ENCODE results near the gene CELF3. TPM values are rescaled to one million over a fixed set of nuclear protein-coding genes. Genes with fewer than 3 reads are reported as not detected.
"Not testable (repeated sequence)": the region's sequence is repeated elsewhere in the genome, so short reads cannot be mapped to it uniquely, and the experiment has no call there.

CELF3 gene
- total RNA-seq, 4 donors from 2014 or later, result 1.3 to 2.7 (median 1.6) TPM; not detected in 1

GRCh38 chr1:151692226-151692625 lies 24.4 kb downstream of the CELF3 start:
- in situ Hi-C loops (cut with MboI; ENCODE audit: low pct_ligation_motif_present in 1 of 4, low pct_unique_long_range_greater_than_20kb in 1 of 4, low sequenced_read_pairs in 3 of 4), result no loop called here
- WGBS, 2 donors (ENCODE audit: low coverage in 1 of 2), result 82 to 100% methylated on average over 1 to 3 of the region's 3 CpGs
- DNase-seq, result no peak
- peaks cover 0 to 21% (median 5%) of the 10 kb centered on the region in 4 donors for H3K36me3 ChIP-seq
- TF ChIP-seq POLR2A (IDR thresholded peaks at IDR 0.05) (no peak), POLR2AphosphoS5 (IDR thresholded peaks at IDR 0.05) (no peak), EP300 (IDR thresholded peaks at IDR 0.05; ENCODE audit: low read depth) (no peak)
- TF ChIP-seq, protein P1, sequence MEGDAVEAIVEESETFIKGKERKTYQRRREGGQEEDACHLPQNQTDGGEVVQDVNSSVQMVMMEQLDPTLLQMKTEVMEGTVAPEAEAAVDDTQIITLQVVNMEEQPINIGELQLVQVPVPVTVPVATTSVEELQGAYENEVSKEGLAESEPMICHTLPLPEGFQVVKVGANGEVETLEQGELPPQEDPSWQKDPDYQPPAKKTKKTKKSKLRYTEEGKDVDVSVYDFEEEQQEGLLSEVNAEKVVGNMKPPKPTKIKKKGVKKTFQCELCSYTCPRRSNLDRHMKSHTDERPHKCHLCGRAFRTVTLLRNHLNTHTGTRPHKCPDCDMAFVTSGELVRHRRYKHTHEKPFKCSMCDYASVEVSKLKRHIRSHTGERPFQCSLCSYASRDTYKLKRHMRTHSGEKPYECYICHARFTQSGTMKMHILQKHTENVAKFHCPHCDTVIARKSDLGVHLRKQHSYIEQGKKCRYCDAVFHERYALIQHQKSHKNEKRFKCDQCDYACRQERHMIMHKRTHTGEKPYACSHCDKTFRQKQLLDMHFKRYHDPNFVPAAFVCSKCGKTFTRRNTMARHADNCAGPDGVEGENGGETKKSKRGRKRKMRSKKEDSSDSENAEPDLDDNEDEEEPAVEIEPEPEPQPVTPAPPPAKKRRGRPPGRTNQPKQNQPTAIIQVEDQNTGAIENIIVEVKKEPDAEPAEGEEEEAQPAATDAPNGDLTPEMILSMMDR (IDR thresholded peaks at IDR 0.05), result no peak
- no peaks in the 10 kb centered on the region for H3K4me1 ChIP-seq
- intact Hi-C loops (cut with DNase I; ENCODE audit: low total_unique reads), result loop anchor here (5.0 kb wide), 1 partner anchor 40 kb away; no protein-coding TSS in a partner anchor
- H3K27me3 ChIP-seq, result no peaks in the 10 kb centered on the region
- H3K9me3 ChIP-seq, result no peaks in the 10 kb centered on the region
- no peak overlapping the region for H3K4me3 ChIP-seq
- H3K27ac ChIP-seq, result no peak overlapping the region

DNA sequence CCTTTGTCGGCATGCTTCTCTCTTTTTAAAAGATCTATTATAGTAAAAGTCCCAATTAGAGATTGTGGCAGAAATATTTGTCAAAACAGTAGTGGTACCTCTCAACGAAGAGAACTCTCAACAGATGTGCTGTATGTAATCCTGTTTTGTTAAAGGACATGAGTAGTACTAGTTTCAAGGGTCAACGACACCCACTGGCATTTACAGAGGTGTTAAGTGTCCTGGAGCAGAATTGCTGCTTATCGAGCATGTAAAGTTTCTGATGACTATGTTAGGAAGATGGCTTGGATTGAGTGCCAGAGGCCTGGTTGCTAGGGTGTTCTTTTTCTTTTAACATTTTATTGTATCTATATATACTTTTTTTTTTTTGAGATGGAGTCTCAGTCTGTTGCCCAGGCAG lies 27.1 kb downstream of the CELF3 start:
- 75 to 77% methylated on average over 4 of the region's 4 CpGs for WGBS, 2 donors (ENCODE audit: low coverage in 1 of 2)
- H3K36me3 ChIP-seq, result peaks cover 0 to 13% (median 2%) of the 10 kb centered on the region in 4 donors
- no peak overlapping the region for H3K4me3 ChIP-seq
- no peak for TF ChIP-seq POLR2A (IDR thresholded peaks at IDR 0.05)
- no peak for TF ChIP-seq EP300 (IDR thresholded peaks at IDR 0.05; ENCODE audit: low read depth)
- TF ChIP-seq, protein P1 (IDR thresholded peaks at IDR 0.05), result no peak
- TF ChIP-seq POLR2AphosphoS5 (IDR thresholded peaks at IDR 0.05), result no peak
- in situ Hi-C loops (cut with MboI; ENCODE audit: low pct_ligation_motif_present in 1 of 4, low pct_unique_long_range_greater_than_20kb in 1 of 4, low sequenced_read_pairs in 3 of 4), result no loop called here
- no peaks in the 10 kb centered on the region for H3K27me3 ChIP-seq
- no peaks in the 10 kb centered on the region for H3K4me1 ChIP-seq
- H3K27ac ChIP-seq, result no peak overlapping the region
- no peaks in the 10 kb centered on the region for H3K9me3 ChIP-seq
- DNase-seq, result no peak
- intact Hi-C loops (cut with DNase I; ENCODE audit: low total_unique reads), result no loop called here

DNA sequence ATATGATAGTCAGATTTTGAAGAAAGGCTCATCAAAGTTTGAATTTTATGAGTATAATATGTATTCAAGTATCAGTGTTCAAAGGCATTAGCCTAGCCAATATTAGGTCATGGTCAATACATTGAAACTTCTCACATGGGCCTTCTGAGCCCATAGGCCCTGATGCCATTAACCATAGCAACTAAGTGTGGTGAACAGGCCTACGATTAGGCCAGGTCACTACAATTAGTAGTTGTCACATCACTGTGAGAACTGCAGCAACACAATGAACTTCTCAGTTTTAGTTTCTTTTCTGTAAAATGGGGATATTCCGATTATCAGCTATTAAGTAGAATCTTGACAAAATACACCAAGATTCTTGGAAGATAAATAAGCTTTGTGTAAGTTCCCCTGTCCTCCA lies 30.0 kb downstream of the CELF3 start:
- no peaks in the 10 kb centered on the region for H3K9me3 ChIP-seq
- DNase-seq, result no peak
- intact Hi-C loops (cut with DNase I; ENCODE audit: low total_unique reads), result no loop called here
- H3K27me3 ChIP-seq, result no peaks in the 10 kb centered on the region
- no peak overlapping the region for H3K4me3 ChIP-seq
- WGBS, 2 donors (ENCODE audit: low coverage in 1 of 2), result 80 to 85% methylated on average over 1 to 2 of the region's 2 CpGs
- in situ Hi-C loops (cut with MboI; ENCODE audit: low pct_ligation_motif_present in 1 of 4, low pct_unique_long_range_greater_than_20kb in 1 of 4, low sequenced_read_pairs in 3 of 4), result no loop called here
- no peak overlapping the region for H3K27ac ChIP-seq
- TF ChIP-seq, protein P1 (IDR thresholded peaks at IDR 0.05), result no peak
- no peak for TF ChIP-seq POLR2A (IDR thresholded peaks at IDR 0.05)
- no peak for TF ChIP-seq POLR2AphosphoS5 (IDR thresholded peaks at IDR 0.05)
- no peak for TF ChIP-seq EP300 (IDR thresholded peaks at IDR 0.05; ENCODE audit: low read depth)
- no peaks in the 10 kb centered on the region for H3K4me1 ChIP-seq
- H3K36me3 ChIP-seq, result peaks cover 0 to 4% (median 0%) of the 10 kb centered on the region in 4 donors

GRCh38 chr1:151684128-151684527 lies 32.5 kb downstream of the CELF3 start:
- Histone ChIP-seq H3K4me3 (no peak overlapping the region), H3K9me3 (no peaks in the 10 kb centered on the region), H3K36me3 (peaks cover 0 to 4% (median 0%) of the 10 kb centered on the region in 4 donors), H3K27ac (no peak overlapping the region), H3K4me1 (peaks cover 0 to 5% (median 0%) of the 10 kb centered on the region in 4 donors), H3K27me3 (no peaks in the 10 kb centered on the region)
- TF ChIP-seq POLR2AphosphoS5 (IDR thresholded peaks at IDR 0.05) (no peak), POLR2A (IDR thresholded peaks at IDR 0.05) (no peak), EP300 (IDR thresholded peaks at IDR 0.05; ENCODE audit: low read depth) (no peak)
- TF ChIP-seq, protein P1 (IDR thresholded peaks at IDR 0.05), result no peak
- intact Hi-C loops (cut with DNase I; ENCODE audit: low total_unique reads) (no loop called here), in situ Hi-C loops (cut with MboI; ENCODE audit: low pct_ligation_motif_present in 1 of 4, low pct_unique_long_range_greater_than_20kb in 1 of 4, low sequenced_read_pairs in 3 of 4) (no loop called here)
- DNase-seq, result no peak
- 65 to 94% methylated on average over 2 of the region's 2 CpGs for WGBS, 2 donors (ENCODE audit: low coverage in 1 of 2)

DNA sequence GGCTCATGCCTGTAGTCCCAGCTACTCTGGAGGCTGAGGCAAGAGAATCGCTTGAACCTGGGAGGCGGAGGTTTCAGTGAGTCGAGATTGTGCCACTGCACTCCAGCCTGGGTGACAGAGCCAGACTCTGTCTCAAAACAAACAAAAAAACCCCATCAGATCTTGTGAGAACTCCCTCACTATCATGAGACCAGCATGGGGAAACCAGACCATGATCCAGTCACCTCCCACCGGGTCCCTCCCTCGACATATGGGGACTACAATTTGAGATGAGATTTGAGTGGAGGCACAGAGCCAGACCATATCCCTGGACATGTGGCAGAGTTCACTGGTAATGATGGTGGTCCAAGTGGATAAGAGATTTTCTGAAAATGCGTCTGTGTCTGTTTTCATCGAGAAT lies 33.7 kb downstream of the CELF3 start:
- H3K4me3 ChIP-seq; H3K9me3 ChIP-seq; H3K36me3 ChIP-seq; in situ Hi-C loops (cut with MboI; ENCODE audit: low pct_ligation_motif_present in 1 of 4, low pct_unique_long_range_greater_than_20kb in 1 of 4, low sequenced_read_pairs in 3 of 4); H3K27ac ChIP-seq; DNase-seq; H3K27me3 ChIP-seq; H3K4me1 ChIP-seq; intact Hi-C loops (cut with DNase I; ENCODE audit: low total_unique reads): not testable (repeated sequence)
- 93 to 96% methylated on average over 4 to 7 of the region's 7 CpGs for WGBS, 2 donors (ENCODE audit: low coverage in 1 of 2)

Measured in transverse colon (tissue), 4 donors.